Neutrophil (primary cell): Measurements from ENCODE around the gene SLC7A1.

ENCODE experiments used
- H3K27ac ChIP-seq: fragments of 200-600 bp; sonication (generic); 2 replicates; pipeline ENCODE4 v1.5.1; 2016; ENCODE audit warnings: mild to moderate bottlenecking, moderate library complexity
- H3K27me3 ChIP-seq: fragments of 200-600 bp; sonication (generic); 2 replicates; pipeline ENCODE4 v1.6.0; 2016; ENCODE audit warnings: mild to moderate bottlenecking
- H3K36me3 ChIP-seq: fragments of 200-600 bp; sonication (generic); 2 replicates; pipeline ENCODE4 v1.5.1; 2017
- H3K4me1 ChIP-seq, 2 experiments: fragments of 200-600 bp in 1 of 2; sonication (generic) in 1 of 2; 1 replicate in 1 of 2; 2 replicates in 1 of 2; pipeline versions ENCODE4 v1.5.1 to v1.6.1; 2013 to 2016; ENCODE audit warnings: low read depth in 1 of 2, low read length in 1 of 2, mild to moderate bottlenecking in 1 of 2, moderate library complexity in 1 of 2; ENCODE audit not compliant: control insufficient read depth in 1 of 2, insufficient read depth in 1 of 2
- H3K4me3 ChIP-seq, 2 experiments: fragments of 200-600 bp in 1 of 2; sonication (generic) in 1 of 2; 1 replicate in 1 of 2; 2 replicates in 1 of 2; pipeline ENCODE4 v1.5.1; 2013 to 2016; ENCODE audit warnings: low read depth in 1 of 2, low read length in 1 of 2, mild to moderate bottlenecking in 1 of 2, moderate library complexity in 1 of 2
- H3K9me3 ChIP-seq: fragments of 200-600 bp; sonication (generic); 2 replicates; pipeline ENCODE4 v1.5.1; 2016
- CTCF ChIP-seq: fragments of 200-600 bp; sonication (generic); IDR thresholded peaks from 2 replicates; pipeline ENCODE4 v1.5.1; 2016; ENCODE audit warnings: antibody characterized with exemption

SLC7A1 gene

GRCh38 chr13:29597246-29597645, 1.8 kb upstream of the SLC7A1 start:
- TF ChIP-seq CTCF, result no peak
- H3K4me3 ChIP-seq, result no peak overlapping the region
- H3K27me3 ChIP-seq, result peaks cover 42% of the 10 kb centered on the region
- H3K9me3 ChIP-seq, result no peaks in the 10 kb centered on the region
- H3K27ac ChIP-seq, result no peak overlapping the region
- H3K4me1 ChIP-seq, result peaks cover 9 to 12% of the 10 kb centered on the region in 2 experiments
- no peaks in the 10 kb centered on the region for H3K36me3 ChIP-seq

- Histone ChIP-seq H3K4me3 (peak overlapping the region; percentile 63 to 64), H3K27ac (no peak overlapping the region), H3K27me3 (peaks cover 35% of the 10 kb centered on the region), H3K36me3 (no peaks in the 10 kb centered on the region), H3K9me3 (no peaks in the 10 kb centered on the region), H3K4me1 (peaks cover 9 to 12% of the 10 kb centered on the region in 2 experiments)
- no peak for TF ChIP-seq CTCF
These were observed 553 bp upstream of the SLC7A1 start for GRCh38 chr13:29596064-29596418.

- Histone ChIP-seq H3K27me3 (peaks cover 27% of the 10 kb centered on the region), H3K27ac (no peak overlapping the region), H3K36me3 (no peaks in the 10 kb centered on the region), H3K9me3 (no peaks in the 10 kb centered on the region), H3K4me3 (peak overlapping the region; percentile 63 to 64), H3K4me1 (peaks cover 9 to 12% of the 10 kb centered on the region in 2 experiments)
- no peak for TF ChIP-seq CTCF
These were observed 643 bp downstream of the SLC7A1 start for GRCh38 chr13:29594710-29595379.

GRCh38 chr13:29594303-29594709, 1.2 kb downstream of the SLC7A1 start:
- H3K4me3 ChIP-seq, result peak overlapping the region; percentile 63 to 64

GRCh38 chr13:29593605-29594297, 1.7 kb downstream of the SLC7A1 start:
- Histone ChIP-seq H3K27me3 (peaks cover 27% of the 10 kb centered on the region), H3K9me3 (no peaks in the 10 kb centered on the region), H3K4me3 (no peak overlapping the region), H3K27ac (no peak overlapping the region), H3K36me3 (no peaks in the 10 kb centered on the region), H3K4me1 (peaks cover 9 to 12% of the 10 kb centered on the region in 2 experiments)
- no peak for TF ChIP-seq CTCF

More at GRCh38 chr13:29594303-29594709, 1.2 kb downstream of the SLC7A1 start:
- H3K4me1 ChIP-seq, result peaks cover 9 to 12% of the 10 kb centered on the region in 2 experiments
- no peak for TF ChIP-seq CTCF
- H3K27ac ChIP-seq, result no peak overlapping the region
- H3K27me3 ChIP-seq, result peaks cover 27% of the 10 kb centered on the region
- H3K36me3 ChIP-seq, result no peaks in the 10 kb centered on the region
- H3K9me3 ChIP-seq, result no peaks in the 10 kb centered on the region
